Natural killer cell (primary cell): ENCODE data around the gene FECH. TPM values are rescaled to one million over a fixed set of nuclear protein-coding genes. Genes with fewer than 3 reads are reported as not detected.

ENCODE experiments used
- ATAC-seq, 3 donors: fragments of 150-1000 bp in 2 of 3; fragments of 200-7000 bp in 1 of 3; cut with Tn5 transposase; 1 replicate in 1 of 3; 2 replicates in 2 of 3; pipeline ENCODE4 v1.10.0; 2021; ENCODE audit warnings: mild to moderate bottlenecking in 2 of 3, moderate library complexity in 2 of 3
- DNase-seq, 2 donors: peaks; one replicate each; pipeline versions ENCODE4 v3.0.0 to v3.0.0-alpha.2; 2013 to 2021; ENCODE audit warnings: mixed read lengths in 1 of 2
- H3K27ac ChIP-seq: one replicate; pipeline ENCODE4 v1.5.1; 2013; ENCODE audit warnings: mild to moderate bottlenecking, low read length
- H3K27me3 ChIP-seq: one replicate; pipeline ENCODE4 v1.6.1; 2013; ENCODE audit warnings: low read length; ENCODE audit not compliant: control insufficient read depth, insufficient read depth
- H3K36me3 ChIP-seq: one replicate; pipeline ENCODE4 v1.6.1; 2013; ENCODE audit warnings: low read length; ENCODE audit not compliant: control insufficient read depth, insufficient read depth
- H3K4me1 ChIP-seq: one replicate; pipeline ENCODE4 v1.6.1; 2013; ENCODE audit warnings: low read length; ENCODE audit not compliant: control insufficient read depth, insufficient read depth
- H3K4me3 ChIP-seq: one replicate; pipeline ENCODE4 v1.5.1; 2013; ENCODE audit warnings: low read length
- H3K9me3 ChIP-seq: one replicate; pipeline ENCODE4 v1.6.1; 2013; ENCODE audit warnings: low read length; ENCODE audit not compliant: control insufficient read depth, insufficient read depth
- H3K27ac Mint-ChIP-seq, 2 donors: one replicate each; pipeline ENCODE4 v1.8.0; 2022; ENCODE audit warnings: mild to moderate bottlenecking in 2 of 2, mixed read lengths in 2 of 2, moderate library complexity in 1 of 2
- H3K27me3 Mint-ChIP-seq, 2 donors: one replicate each; pipeline ENCODE4 v1.8.0; 2022; ENCODE audit warnings: low read depth in 2 of 2, mixed read lengths in 2 of 2
- H3K36me3 Mint-ChIP-seq: one replicate; pipeline ENCODE4 v1.8.0; 2022; ENCODE audit warnings: mixed read lengths
- H3K4me1 Mint-ChIP-seq, 2 donors: one replicate each; pipeline ENCODE4 v1.8.0; 2022; ENCODE audit warnings: mixed read lengths in 2 of 2
- H3K4me3 Mint-ChIP-seq: one replicate; pipeline ENCODE4 v1.8.0; 2022; ENCODE audit warnings: mild to moderate bottlenecking, moderate library complexity, mixed read lengths
- H3K9me3 Mint-ChIP-seq, 2 donors: one replicate each; pipeline ENCODE4 v1.8.0; 2022; ENCODE audit warnings: mixed read lengths in 2 of 2
- CTCF ChIP-seq: fragments of 200-600 bp; IDR thresholded peaks from one replicate; pipeline ENCODE4 v1.8.0; 2022; ENCODE audit warnings: antibody characterized with exemption
- WGBS: methylation state at CpG from one replicate; pipeline ENCODE4 v1.1.7; 2013; ENCODE audit warnings: missing lambda C conversion rate; ENCODE audit not compliant: insufficient coverage; 5-methylcytosine and 5-hydroxymethylcytosine counted together
- intact Hi-C: fragments of 100-400 bp; cut with micrococcal nuclease; formaldehyde crosslinking; loops from one replicate; pipeline ENCODE4 v1.14.2; 2022
- total RNA-seq, 4 donors: library from RNA; stranded (reverse); fragments of 120-200 nt in 1 of 4; gene quantifications; one replicate each; pipeline versions ENCODE4 v1.2.3 to v1.2.4, GENCODE V29; 2013 to 2022

Gene FECH
- total RNA-seq, 3 donors from 2014 or later (not counting 1 experiment from before 2014, with no cell fraction given) = 13.9 to 22.0 (median 20.6) TPM

- Mint-ChIP-seq H3K4me1 (peaks cover 6% of the 10 kb centered on the region in 2 donors), H3K36me3 (peaks cover 14% of the 10 kb centered on the region), H3K27ac (no peak overlapping the region), H3K4me3 (no peak overlapping the region), H3K27me3 (no peaks in the 10 kb centered on the region), H3K9me3 (no peaks in the 10 kb centered on the region)
- H3K27ac ChIP-seq = no peak overlapping the region
- intact Hi-C loops = loop anchor here (1.0 to 5.0 kb wide), 3 partner anchors 692 to 859 kb away; no protein-coding TSS in a partner anchor
- no peak overlapping the region for H3K4me3 ChIP-seq
- no peaks in the 10 kb centered on the region for H3K4me1 ChIP-seq
- H3K27me3 ChIP-seq = no peaks in the 10 kb centered on the region
- peaks cover 43% of the 10 kb centered on the region for H3K36me3 ChIP-seq
- 93% methylated on average over 6 of the region's 6 CpGs for WGBS
- no peak for TF ChIP-seq CTCF
- ATAC-seq = no peak
- no peaks in the 10 kb centered on the region for H3K9me3 ChIP-seq
- no peak for DNase-seq
Observed at GRCh38 chr18:57561261-57561660, 25.2 kb downstream of the FECH start.

GRCh38 chr18:57559314-57559713 is 27.2 kb downstream of the FECH start:
- WGBS = 97% methylated on average over 6 of the region's 6 CpGs
- no peak for TF ChIP-seq CTCF
- ATAC-seq (no peak), DNase-seq (no peak)
- Mint-ChIP-seq H3K9me3 (no peaks in the 10 kb centered on the region), H3K4me3 (no peak overlapping the region), H3K27ac (no peak overlapping the region), H3K27me3 (no peaks in the 10 kb centered on the region), H3K36me3 (peaks cover 14% of the 10 kb centered on the region), H3K4me1 (peaks cover 6% of the 10 kb centered on the region in 2 donors)
- no peaks in the 10 kb centered on the region for H3K9me3 ChIP-seq
- intact Hi-C loops = no loop called here
- no peak overlapping the region for H3K4me3 ChIP-seq
- no peak overlapping the region for H3K27ac ChIP-seq
- no peaks in the 10 kb centered on the region for H3K27me3 ChIP-seq
- H3K36me3 ChIP-seq = peaks cover 35% of the 10 kb centered on the region
- no peaks in the 10 kb centered on the region for H3K4me1 ChIP-seq

- no CpG with 5 or more reads among the region's 2 CpGs for WGBS
- intact Hi-C loops = no loop called here
Observed at GRCh38 chr18:57555134-57555533, 31.4 kb downstream of the FECH start.

More at GRCh38 chr18:57555134-57555533, 31.4 kb downstream of the FECH start:
- no peak overlapping the region for H3K4me3 Mint-ChIP-seq
- no peaks in the 10 kb centered on the region for H3K4me1 Mint-ChIP-seq
- no peak overlapping the region for H3K27ac ChIP-seq
- H3K36me3 ChIP-seq = peaks cover 48% of the 10 kb centered on the region
- DNase-seq = no peak
- no peaks in the 10 kb centered on the region for H3K9me3 ChIP-seq
- H3K27ac Mint-ChIP-seq = no peak overlapping the region
- H3K4me3 ChIP-seq = no peak overlapping the region
- no peaks in the 10 kb centered on the region for H3K27me3 ChIP-seq
- no peaks in the 10 kb centered on the region for H3K9me3 Mint-ChIP-seq
- H3K36me3 Mint-ChIP-seq = peaks cover 14% of the 10 kb centered on the region
- ATAC-seq = no peak
- H3K27me3 Mint-ChIP-seq = no peaks in the 10 kb centered on the region
- TF ChIP-seq CTCF = no peak
- H3K4me1 ChIP-seq = no peaks in the 10 kb centered on the region
